NB4 (cell line): ENCODE measurements around the gene DOK3.

ENCODE experiments used
- POLR2A ChIP-seq: IDR thresholded peaks from 2 replicates; pipeline ENCODE4 v1.6.1; 2011; ENCODE audit warnings: mild to moderate bottlenecking; ENCODE audit not compliant: insufficient read length; ENCODE audit errors: extremely low read depth
- TF ChIP-seq, protein P1 (sequence below): IDR thresholded peaks from one replicate; pipeline ENCODE4 v1.5.1; 2012; ENCODE audit warnings: low read depth, low read length
- TF ChIP-seq, protein P2 (sequence below): IDR thresholded peaks from 2 replicates; pipeline ENCODE4 v1.6.1; 2011; ENCODE audit warnings: low read depth, low read length

DNA sequence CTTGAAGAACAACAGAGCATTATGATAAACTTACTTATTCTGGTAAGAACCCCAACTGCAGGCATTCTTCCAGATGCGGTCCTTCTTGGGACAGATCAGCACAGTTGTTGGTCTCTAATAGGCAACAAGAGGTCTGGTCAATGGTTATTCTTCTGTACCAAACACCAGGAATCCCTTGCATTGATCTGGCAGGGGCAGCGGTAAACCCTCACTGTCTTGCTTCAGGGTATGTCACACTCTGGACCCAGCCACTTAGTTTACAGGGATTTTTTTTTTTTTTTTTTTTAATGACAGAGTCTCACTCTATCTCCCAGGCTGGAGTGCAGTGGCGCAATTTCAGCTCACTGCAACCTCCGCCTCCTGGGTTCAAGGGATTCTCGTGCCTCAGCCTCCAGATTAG is 46.0 kb upstream of the DOK3 start:
- TF ChIP-seq, protein P1, sequence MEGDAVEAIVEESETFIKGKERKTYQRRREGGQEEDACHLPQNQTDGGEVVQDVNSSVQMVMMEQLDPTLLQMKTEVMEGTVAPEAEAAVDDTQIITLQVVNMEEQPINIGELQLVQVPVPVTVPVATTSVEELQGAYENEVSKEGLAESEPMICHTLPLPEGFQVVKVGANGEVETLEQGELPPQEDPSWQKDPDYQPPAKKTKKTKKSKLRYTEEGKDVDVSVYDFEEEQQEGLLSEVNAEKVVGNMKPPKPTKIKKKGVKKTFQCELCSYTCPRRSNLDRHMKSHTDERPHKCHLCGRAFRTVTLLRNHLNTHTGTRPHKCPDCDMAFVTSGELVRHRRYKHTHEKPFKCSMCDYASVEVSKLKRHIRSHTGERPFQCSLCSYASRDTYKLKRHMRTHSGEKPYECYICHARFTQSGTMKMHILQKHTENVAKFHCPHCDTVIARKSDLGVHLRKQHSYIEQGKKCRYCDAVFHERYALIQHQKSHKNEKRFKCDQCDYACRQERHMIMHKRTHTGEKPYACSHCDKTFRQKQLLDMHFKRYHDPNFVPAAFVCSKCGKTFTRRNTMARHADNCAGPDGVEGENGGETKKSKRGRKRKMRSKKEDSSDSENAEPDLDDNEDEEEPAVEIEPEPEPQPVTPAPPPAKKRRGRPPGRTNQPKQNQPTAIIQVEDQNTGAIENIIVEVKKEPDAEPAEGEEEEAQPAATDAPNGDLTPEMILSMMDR, result no peak
- TF ChIP-seq POLR2A, result no peak
- TF ChIP-seq, protein P2, sequence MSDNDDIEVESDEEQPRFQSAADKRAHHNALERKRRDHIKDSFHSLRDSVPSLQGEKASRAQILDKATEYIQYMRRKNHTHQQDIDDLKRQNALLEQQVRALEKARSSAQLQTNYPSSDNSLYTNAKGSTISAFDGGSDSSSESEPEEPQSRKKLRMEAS, result no peak
